DMS53 treated with DMSO at 0.1 percent for 48 hours (cell line): Measurements from ENCODE around the gene RBM4.

Source experiments
- DNase-seq: peaks from one replicate; lab custom pipeline; 2025; ENCODE audit not compliant: unreplicated experiment; lab: John Stamatoyannopoulos, UW

Gene RBM4

DNA sequence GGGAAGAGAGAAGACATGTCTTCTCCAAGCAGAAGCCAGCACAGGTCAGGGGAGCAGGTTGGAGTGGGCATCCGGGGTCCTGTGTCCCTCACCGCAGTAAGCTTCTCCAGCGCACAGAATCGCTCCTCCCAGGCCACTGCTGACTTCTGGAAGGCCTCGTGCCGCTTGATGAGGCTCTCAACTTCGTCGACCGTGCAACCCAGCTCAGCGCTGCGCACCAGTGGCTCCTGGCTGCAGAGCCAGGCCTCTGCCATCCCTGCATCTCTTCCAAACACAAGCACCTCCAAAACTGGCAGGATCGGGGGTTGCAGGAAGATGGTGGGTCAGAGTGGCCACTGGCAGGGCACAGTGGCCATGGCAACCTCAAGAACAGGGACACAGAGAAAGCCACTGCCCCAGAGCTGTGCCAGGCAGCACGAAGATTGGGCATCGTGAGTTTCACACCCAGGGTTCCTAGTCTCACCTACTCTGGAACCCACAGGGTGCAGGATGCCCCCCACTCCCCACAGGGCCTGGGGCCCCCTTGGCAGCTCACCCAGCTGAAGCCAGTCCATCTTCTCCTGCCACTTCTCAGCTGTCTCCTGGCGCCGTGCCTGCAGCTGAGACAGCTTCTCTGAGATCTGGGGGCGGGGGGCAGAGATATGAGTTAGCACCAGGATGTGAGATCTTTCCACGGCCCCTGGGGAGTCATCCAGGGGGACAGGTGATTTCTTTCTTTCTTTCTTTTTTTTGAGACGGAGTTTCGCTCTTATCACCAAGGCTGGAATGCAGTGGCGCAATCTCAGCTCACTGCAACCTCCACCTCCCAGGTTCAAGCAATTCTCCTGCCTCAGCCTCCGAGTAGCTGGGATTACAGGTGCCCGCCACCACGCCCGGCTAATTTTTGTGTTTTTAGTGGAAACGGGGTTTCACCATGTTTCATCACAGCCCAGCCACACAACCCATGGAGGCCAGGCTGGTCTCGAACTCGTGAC, 50.3 kb downstream of the RBM4 start:
- DNase-seq: no peak

DNA sequence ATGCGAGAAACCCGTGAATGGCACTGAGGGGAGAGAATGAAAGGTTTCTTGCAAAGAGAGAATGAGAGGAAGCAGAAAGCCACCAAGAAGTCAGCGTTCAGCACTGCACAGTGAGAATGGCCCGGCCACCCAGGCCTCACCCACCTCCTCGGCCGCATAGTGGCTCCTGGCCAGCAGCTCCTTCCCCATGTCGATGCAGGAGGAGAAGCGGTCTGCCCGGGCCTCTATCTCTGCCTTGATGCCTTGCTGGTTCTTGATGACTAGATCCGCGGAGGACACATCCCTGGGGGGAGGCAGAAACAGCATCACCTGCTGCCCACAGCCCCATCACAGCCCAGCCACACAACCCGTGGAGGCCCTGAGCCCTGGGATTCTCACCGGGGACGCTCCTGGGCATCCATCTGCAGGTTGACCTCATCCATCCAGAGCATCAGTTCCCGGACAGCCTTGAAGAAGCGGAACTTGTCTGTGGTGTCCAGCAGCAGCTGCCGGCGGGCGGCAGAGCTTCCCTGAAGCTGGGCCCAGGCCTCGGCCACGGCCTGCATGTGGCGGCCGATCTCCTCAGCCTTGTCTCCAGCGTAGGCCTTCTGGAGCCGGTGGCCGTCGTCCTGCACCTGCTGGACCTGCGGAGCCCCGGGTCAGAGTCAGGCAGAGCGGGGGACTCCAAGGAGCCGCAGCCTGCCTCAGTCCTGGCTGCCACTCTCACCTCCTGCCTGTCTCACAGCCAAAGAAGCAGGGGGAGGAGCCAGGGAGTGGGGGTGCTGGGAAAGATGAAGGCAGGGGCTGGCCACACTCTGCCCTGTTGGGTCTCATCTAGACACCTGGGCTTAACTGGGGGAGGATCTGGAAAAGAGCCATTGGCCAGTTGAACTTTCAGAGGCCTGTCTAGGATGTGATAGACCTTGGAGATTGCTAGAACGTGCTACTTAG, 51.4 kb downstream of the RBM4 start:
- no peak for DNase-seq

DNA sequence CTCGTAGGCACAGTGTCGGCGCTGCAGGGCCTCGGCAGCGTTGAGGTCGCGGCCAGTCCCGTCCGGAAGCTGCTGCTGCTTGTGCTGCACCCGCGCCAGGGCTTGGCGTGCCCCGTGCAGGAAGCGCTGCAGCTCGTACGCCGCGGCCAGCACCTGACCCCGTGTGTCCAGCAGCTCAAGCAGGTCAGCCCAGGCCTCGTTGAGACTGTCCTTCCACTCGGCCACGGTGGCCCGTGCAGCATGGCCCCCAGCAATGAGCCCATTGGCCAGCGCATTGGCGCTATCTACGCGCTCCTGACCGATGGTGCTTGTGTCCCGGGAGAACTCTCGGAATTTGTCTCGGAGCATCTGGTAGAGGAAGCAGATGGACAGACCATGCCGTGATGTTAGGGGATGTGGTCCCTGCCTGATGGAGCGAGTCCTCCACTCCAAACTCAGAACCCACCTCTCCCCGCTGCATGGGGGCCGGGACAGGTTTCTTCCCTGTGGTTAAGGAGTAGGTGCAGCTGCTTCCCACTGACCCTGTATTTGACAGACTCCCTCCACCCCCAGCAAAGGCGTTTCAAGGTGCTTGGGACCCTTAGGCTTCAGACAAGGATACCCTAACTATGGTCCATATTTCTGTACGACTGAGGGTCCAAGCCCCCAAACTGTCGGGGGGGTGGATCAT, 52.9 kb downstream of the RBM4 start:
- DNase-seq: no peak

DNA sequence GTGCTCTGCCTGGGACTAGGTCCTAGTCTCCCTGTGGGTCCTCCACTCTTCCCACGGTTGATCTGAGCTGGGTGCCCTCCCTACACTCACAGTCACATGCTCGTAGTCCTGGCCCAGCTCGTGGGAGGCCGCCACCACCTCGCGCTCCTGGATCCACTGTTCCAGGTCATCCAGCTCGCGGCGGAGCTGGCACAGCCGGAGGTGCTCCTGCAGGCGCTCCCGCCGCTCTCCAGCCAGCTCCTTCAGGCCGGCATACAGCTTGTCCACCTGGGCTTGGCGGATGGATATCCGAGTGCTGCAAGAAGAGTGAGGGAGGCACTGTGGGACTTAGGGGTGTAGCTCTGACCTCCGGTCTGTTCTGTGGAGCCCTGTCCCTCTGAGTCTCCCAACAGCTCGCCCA, 53.9 kb downstream of the RBM4 start:
- DNase-seq: no peak

DNA sequence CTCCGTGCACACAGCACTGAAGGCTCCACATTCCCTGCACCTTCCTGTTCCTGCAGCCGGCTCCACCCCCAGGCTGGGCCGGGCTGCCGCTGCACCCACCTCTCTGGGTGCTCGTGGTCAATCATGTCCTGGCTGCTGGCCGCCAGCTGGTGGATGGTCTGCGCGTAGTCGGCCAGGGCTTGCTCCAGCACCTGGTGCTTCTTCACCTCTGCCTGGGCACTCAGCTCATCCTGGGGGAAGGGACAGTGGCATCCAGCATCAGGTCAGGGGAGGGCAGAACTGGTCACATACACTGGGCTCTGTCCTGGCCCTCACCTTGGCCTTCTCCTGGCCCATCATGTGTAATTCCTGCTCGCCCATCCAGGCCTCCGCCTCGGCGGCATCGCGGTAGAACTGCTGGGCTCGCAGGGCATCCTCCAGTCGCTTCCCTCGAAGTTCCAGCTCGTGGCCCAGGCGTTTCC, 54.4 kb downstream of the RBM4 start:
- no peak for DNase-seq

DNA sequence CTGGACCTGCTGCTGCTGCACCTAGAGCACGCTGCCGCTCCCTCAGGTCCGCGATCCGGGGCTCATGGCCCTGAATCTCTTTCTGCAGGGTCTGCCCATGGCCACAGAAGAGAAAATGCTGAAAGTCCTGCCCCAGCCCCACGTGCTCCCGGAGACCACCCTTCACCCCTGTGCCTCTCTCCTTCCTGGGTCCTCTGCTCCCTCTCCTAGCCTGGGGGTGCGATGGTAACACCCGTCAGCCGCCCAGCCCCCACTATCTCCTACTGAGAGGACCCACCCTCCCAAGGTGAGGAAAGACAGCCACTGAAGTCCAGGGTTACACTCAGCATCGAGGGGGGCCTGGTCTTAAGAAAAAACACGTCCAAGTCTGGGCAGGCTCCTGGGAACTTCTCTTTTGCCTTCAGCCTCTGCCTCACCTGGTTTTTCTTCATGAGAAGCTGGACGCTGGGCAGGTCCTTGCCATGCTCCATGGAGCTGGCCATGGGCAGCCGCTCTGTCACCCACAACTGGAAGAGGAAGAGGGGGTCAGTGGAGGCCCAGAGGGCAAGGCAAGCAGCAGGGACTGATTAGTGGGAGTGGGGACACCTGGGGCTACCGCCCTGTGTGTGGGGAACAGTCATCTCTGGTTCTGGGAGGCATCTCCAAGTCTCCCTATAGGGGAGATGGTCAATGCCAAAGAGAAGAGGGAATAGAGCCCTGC, 55.0 kb downstream of the RBM4 start:
- no peak for DNase-seq

GRCh38 chr11:66694056-66694410, 55.5 kb downstream of the RBM4 start:
- DNase-seq: no peak

DNA sequence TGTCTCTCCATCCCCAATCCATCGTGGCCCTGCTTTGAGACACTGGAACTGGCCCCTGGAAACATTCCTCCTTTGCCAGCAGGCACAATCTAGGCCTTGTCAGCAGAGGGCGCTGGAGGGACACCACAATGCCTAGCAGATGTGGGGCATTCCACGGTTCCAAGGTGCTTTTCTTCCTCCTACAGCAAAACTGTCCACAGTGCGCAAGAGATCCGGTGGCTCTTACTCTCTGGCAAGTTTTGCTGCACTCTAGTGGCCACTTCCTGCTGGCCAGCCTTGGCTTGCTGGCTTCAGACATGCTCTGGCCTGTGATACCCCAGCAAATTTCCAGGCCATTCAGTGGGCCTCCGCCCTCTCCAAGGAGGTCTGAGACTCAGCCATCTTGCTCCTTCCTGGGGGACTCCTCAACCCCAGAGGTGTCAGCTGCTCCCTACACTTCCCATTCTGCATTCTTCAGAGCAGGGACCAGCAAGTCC, 56.3 kb downstream of the RBM4 start:
- DNase-seq: peak; percentile 98
